ENCODE results near the gene GPRC5A. TPM values are rescaled to one million over a fixed set of nuclear protein-coding genes. Genes with fewer than 3 reads are reported as not detected.

The GPRC5A gene
- total RNA-seq, 1 donor from 2014 or later, result 0.99 TPM

GRCh38 chr12:12885096-12885792 is 6.1 kb upstream of the GPRC5A start:
- no peak for DNase-seq (ENCODE audit: low read depth in 2 of 2)

GRCh38 chr12:12887471-12887870 is 3.9 kb upstream of the GPRC5A start:
- peak in 1 of 2 donors; percentile 50 for DNase-seq (ENCODE audit: low read depth in 2 of 2)

- DNase-seq (ENCODE audit: low read depth in 2 of 2), result no peak
Observed at GRCh38 chr12:12889701-12890100, 1.7 kb upstream of the GPRC5A start.

GRCh38 chr12:12890543-12891079 is 751 bp upstream of the GPRC5A start:
- peak; percentile 70 to 71 for DNase-seq (ENCODE audit: low read depth in 2 of 2)

- DNase-seq (ENCODE audit: low read depth in 2 of 2), result no peak
Observed at GRCh38 chr12:12891881-12892355, 556 bp downstream of the GPRC5A start.

GRCh38 chr12:12892681-12893141 is 1.3 kb downstream of the GPRC5A start:
- DNase-seq (ENCODE audit: low read depth in 2 of 2), result no peak

- DNase-seq (ENCODE audit: low read depth in 2 of 2), result no peak
Observed at GRCh38 chr12:12893438-12893837, 2.1 kb downstream of the GPRC5A start.

GRCh38 chr12:12896260-12896659 is 4.9 kb downstream of the GPRC5A start:
- no peak for DNase-seq (ENCODE audit: low read depth in 2 of 2)

- no peak for DNase-seq (ENCODE audit: low read depth in 2 of 2)
Observed at GRCh38 chr12:12897302-12897701, 5.9 kb downstream of the GPRC5A start.

GRCh38 chr12:12898136-12898717 is 6.9 kb downstream of the GPRC5A start:
- DNase-seq (ENCODE audit: low read depth in 2 of 2), result no peak

GRCh38 chr12:12898911-12899511 is 7.6 kb downstream of the GPRC5A start:
- DNase-seq (ENCODE audit: low read depth in 2 of 2), result no peak

- DNase-seq (ENCODE audit: low read depth in 2 of 2), result peak; percentile 50 to 93
Observed at GRCh38 chr12:12899530-12900380, 8.4 kb downstream of the GPRC5A start.

GRCh38 chr12:12900786-12901157 is 9.4 kb downstream of the GPRC5A start:
- DNase-seq (ENCODE audit: low read depth in 2 of 2), result no peak

GRCh38 chr12:12901158-12901791 is 9.9 kb downstream of the GPRC5A start:
- DNase-seq (ENCODE audit: low read depth in 2 of 2), result peak in 1 of 2 donors; percentile 92

GRCh38 chr12:12902036-12902435 is 10.7 kb downstream of the GPRC5A start:
- DNase-seq (ENCODE audit: low read depth in 2 of 2), result peak in 1 of 2 donors; percentile 45

GRCh38 chr12:12903642-12904609 is 12.6 kb downstream of the GPRC5A start:
- peak in 1 of 2 donors; percentile 32 for DNase-seq (ENCODE audit: low read depth in 2 of 2)

- DNase-seq (ENCODE audit: low read depth in 2 of 2), result no peak
Observed at GRCh38 chr12:12907552-12907951, 16.2 kb downstream of the GPRC5A start.

GRCh38 chr12:12908252-12908651 is 16.9 kb downstream of the GPRC5A start:
- no peak for DNase-seq (ENCODE audit: low read depth in 2 of 2)

GRCh38 chr12:12908711-12909110 is 17.3 kb downstream of the GPRC5A start:
- no peak for DNase-seq (ENCODE audit: low read depth in 2 of 2)

Data from lung microvascular endothelial cell (primary cell).